Limb (tissue), 2 donors: ENCODE measurements around the gene HLCS.
A peak's percentile ranks its signal among the peaks of the same experiment; 100 is the strongest.

Source experiments
- DNase-seq, 2 donors: peaks; one replicate each; pipeline ENCODE4 v3.0.0-alpha.2; 2016; ENCODE audit errors: extremely low spot score in 2 of 2

The HLCS gene

DNA sequence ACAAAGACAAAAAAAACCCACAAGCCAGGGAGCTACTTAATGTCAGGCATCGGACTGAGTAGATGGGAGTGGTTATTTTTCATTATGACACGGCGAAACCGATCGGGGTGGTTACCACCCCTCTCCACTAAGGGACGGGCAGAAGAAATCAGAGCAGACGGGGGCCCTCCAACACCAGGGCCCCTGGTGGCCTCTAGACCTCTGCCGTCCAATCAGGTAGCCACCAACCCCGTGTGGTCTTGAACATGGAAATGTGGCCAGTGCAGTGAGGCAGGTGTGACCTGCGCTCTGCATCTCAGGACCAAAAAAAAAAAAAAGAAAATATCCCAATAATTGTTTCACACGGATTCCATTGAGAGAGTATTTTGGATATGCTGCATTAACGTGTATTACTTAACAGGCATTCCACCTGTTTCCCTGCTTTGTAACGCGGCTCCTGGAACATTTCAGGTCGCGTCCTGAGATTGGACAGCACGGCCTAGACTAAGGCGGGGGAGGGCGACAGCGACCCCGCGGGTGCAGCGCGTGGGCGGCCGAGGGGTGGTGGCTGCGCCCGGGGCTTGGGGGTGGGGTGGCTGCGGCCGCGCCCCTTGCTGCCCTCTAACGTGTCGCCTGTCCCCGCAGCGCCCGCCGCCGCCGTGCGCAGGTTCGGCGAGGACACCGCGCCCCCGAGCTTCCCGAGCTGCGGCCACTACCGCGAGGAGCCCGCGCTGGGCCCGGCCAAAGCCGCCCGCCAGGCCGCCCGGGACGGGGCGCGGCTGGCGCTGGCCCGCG lies 219.2 kb downstream of the HLCS start:
- DNase-seq: peak in 1 of 2 donors; percentile 62

DNA sequence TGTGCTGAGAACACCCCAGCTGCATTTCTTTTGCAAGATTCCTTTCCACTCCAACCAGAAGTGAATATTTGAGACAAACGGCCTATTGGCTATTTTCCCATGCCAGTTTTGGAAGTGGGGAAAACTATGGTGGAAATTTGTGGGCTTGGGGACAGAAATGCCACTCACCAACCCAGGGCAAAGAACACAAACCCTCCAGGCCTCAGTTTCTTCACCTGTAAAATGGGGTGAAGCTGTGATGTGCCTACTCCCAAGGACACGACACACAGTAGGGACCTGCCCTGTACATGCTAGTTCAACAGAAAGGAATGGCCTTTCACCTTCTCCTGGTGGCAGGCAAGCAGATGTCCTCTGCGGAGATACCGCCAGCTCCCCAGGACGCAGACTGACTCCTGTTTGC lies 221.0 kb downstream of the HLCS start:
- no peak for DNase-seq

DNA sequence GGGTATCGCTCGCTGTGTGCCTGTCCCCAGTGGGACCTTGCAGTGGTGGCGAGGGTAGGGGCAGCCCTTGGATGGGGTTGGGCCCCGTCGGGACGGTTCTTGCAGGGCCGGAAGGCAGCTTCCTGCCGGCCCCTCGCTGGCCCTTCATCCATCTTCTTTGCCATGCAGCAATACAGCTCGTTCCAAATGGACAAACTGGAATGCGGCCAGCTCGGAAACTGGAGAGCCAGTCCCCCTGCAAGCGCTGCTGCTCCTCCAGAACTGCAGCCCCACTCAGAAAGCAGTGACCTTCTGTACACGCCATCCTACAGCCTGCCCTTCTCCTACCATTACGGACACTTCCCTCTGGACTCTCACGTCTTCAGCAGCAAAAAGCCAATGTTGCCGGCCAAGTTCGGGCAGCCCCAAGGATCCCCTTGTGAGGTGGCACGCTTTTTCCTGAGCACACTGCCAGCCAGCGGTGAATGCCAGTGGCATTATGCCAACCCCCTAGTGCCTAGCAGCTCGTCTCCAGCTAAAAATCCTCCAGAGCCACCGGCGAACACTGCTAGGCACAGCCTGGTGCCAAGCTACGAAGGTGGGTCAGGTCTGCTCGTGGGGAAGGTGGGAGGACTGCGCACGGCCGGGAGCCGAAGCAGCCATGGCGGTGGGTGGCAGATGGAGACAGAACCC lies 221.8 kb downstream of the HLCS start:
- peak in 1 of 2 donors; percentile 69 for DNase-seq

DNA sequence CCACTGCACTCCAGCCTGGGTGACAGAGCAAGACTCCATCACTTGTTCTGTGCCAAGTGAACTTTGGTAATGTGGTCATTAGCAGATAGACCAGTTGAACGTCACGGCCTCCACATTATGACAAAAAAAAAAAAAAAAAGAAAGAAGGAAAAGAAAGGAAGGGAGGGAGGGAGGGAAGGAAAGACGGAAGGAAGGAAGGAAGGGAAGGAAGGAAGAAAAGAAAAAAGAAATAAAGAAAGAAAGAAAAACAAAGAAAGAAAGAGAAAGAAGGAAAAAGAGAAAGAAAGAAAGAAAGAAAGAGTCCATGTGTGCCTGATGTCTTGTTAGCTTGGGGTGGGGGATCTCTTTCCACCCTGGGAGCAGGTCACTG lies 222.3 kb downstream of the HLCS start:
- no peak for DNase-seq

DNA sequence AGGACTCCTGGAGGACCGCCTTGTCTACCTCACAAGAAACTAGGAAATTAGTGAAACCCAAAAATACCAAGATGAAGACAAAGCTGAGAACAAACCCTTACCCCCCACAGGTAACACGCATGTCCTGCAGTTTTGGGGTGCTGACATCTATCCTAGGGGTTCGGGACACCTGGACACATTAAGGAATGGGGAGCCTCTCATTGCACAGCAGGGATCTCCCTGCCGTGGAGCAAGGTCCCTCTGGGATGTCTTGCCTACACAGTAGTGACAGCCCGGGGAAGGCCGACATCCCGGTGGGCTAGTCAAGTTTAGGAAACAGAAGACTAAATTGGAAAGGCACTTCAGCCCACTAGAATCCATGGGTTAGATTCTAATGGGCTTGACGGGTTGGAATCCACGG lies 223.0 kb downstream of the HLCS start:
- no peak for DNase-seq

DNA sequence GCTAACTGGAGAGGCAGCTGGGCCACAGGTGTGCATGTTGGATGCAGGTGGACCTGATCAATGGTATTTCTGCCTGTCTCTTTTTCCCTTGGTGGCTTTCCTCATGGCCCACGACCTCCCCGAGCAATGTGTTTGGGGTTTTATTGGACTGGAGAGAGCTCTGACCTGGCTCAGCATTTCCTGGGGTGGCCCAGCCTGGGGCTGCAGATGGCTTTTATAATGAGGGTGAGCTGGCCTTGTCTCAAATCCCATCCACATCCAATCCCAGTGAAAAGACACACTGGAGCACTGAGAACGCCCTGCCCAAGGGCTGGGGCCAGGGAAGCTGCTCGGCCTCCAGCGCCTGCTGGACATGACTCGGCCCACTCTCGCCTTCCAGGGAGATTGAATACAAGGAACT lies 223.5 kb downstream of the HLCS start:
- DNase-seq: no peak

DNA sequence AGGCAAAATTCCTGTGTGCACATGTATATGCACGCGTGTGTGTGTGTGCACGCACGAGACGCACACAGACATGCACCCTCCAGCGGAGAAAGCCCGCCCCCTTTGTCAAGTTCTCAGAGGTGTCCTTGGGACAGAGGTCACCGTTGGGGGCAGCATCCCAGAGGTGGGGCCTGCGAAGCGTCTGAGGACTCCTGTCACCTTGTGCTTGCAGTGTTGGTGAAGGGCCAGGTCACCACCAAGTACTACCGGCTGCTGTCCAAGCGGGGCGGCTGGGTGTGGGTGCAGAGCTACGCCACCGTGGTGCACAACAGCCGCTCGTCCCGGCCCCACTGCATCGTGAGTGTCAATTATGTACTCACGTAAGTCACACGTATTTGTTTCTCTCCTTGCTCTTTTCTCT lies 225.0 kb downstream of the HLCS start:
- no peak for DNase-seq

DNA sequence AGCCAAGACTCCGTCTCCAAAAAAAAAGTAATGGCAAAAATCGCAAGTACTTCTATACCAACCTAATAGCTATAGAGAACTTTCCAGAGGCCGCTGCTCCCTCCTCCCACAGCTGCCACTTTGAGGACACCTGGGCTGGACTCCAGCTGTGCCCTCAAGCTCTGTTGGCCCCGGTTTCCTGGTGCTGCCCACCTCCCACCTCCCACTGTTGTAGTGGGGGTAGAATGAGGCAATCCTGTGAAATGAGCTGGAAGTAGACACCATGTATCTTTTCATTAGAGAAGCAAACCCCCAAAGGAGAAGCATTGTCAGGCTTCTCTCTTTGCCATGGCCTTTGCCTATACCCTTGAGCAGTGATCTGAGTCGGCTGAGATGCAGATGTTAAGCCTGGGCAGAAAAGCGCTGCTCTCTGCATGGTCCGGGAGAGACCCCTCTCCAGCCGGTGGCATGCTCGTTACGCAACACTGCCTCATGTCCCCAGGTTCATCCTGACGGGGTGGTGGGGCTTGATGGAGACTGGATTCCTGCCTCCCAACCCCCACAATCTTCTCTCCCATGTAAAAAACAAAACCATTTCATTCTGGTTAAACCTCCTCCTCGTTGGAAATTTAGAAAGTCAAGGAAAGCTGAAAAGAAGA lies 227.9 kb downstream of the HLCS start:
- no peak for DNase-seq

DNA sequence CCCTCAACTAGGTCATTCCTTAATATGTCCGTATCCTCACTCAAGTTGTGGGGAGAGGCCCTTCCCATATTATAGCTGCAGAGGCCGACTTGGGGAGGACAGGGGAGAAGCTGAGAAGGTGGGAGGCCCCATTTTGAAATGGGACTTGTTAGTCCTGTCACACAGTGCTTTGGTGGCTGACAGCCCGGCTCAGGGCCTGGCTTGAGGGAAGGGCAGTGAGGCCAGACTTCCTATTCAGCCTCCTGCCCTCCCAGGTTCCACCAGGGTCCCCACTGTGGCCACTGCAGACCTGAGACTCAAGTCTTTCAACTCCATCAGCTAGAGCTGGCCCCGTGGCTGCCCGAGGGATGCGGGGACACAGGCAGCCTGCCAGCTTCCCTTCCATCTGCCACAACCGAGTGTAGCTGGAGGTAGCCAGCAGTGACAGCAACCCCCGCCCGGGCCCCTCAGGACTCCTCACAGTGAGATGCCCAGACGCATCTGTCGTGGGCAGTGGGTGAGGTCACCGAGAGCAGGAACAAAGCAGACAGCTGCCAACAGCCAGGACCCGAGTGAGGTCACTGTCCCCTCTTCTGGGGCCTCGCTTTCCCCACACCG lies 230.6 kb downstream of the HLCS start:
- DNase-seq: no peak

DNA sequence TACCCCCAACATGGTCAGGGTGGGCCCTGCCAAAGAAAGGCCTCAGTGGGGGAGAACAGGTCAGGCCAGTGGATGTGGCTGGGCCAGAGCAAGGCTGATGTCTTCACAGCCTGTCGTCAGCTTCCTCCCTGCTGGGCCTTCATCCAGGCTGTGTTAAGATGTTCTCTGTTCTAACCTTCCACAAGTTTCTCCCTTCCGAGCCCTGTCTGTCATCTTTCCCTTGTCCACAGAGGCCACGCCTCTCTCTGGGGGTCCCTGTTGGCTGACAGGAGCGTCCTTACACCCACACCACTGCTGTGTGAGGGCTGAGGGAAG lies 231.3 kb downstream of the HLCS start:
- DNase-seq: no peak

DNA sequence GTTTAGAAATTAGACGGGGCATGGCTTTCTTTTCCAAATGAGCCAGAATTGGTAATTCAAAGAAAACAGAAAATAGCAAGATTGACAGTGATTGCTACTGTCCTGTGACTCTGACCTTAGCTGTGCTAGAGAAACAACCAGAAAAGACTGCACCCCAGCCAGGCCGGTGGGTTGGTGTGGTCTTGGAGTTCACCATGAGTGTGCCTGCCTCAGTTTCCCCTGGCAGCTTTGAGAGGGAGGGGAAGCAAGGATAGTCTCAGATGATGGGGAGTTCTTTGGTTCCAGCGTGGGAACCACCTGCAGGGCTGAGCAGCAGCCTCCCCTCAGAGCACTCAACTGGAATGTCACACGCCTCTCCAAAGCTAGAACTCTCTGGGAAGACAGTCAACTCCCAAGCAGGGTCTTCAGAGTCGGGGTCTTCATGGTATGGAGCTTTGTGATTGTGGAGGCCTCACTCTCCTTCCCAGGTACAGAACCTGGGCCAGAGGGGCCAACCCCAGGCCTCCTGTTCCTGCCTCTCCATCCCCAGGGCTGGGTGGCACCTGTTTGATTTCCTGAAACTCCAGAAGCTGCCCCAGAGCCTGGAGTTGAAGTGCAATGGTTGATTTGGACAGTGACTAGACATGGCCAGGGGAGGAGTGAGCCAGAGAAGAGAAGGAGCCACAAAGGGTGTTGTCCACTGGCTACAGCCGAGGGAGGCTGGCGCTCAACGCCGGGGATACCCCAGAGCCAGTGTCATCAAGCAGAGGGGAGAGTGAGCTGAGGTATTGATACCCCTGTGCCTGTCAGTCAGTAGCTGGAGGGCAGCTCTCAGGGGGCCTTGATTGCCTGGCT lies 231.9 kb downstream of the HLCS start:
- no peak for DNase-seq

DNA sequence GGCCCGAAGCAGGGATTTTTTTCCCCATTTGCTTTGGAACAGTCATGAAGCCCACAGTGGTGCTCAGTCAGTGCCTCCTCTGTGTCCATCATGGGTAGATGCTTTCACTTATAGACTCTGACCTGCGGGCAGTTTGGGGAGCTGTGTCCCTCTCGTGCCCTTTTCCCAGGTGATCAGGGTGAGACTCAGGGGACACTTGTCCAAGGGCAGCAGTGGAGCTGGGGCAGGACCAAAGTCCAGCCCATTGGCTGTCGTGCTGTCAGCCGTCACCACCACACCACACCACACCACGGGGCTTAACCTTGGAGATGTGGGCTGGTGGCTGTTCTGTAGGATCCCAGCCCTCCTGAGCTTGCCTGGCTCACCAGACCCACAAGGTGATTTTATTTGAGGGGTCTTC lies 232.6 kb downstream of the HLCS start:
- no peak for DNase-seq

DNA sequence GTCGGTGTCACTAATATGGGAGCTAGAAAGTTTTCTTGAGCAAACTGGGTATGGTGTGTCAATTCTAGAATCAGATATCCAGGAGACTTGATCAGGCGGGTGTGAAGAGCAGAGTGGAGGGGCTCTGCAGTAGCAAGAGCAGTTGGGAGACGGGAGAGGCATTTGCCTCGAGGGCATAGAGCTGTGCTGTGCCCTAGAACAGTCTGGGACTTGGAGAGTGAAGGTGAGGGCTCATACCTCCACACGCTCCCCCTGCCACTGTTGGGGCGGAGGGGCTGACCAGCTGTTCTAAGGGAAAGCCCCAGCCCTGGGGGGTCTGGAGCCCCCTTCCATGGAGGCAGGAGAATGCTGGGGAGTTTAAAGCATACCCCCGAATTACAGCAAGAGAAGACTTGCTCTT lies 233.7 kb downstream of the HLCS start:
- DNase-seq: no peak

DNA sequence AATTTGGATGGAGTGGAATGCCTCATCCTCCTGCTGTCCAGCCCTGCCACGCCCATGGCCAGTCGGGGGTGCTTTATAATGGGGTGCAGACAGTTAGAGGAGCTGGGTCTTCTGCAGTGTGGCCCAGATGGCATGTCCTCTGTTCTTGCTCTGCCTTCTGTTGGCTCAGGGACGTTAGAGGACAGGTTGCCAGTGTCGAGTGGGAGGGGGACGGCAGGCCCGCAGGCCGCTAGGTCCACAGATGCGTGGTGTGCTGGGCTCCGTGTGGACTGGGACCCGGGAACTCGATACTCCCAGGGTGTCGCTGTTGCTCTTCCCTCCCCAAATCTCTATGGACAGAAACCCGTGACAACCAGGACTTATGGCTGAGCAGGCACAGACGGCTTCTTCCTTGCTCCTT lies 234.3 kb downstream of the HLCS start:
- no peak for DNase-seq

DNA sequence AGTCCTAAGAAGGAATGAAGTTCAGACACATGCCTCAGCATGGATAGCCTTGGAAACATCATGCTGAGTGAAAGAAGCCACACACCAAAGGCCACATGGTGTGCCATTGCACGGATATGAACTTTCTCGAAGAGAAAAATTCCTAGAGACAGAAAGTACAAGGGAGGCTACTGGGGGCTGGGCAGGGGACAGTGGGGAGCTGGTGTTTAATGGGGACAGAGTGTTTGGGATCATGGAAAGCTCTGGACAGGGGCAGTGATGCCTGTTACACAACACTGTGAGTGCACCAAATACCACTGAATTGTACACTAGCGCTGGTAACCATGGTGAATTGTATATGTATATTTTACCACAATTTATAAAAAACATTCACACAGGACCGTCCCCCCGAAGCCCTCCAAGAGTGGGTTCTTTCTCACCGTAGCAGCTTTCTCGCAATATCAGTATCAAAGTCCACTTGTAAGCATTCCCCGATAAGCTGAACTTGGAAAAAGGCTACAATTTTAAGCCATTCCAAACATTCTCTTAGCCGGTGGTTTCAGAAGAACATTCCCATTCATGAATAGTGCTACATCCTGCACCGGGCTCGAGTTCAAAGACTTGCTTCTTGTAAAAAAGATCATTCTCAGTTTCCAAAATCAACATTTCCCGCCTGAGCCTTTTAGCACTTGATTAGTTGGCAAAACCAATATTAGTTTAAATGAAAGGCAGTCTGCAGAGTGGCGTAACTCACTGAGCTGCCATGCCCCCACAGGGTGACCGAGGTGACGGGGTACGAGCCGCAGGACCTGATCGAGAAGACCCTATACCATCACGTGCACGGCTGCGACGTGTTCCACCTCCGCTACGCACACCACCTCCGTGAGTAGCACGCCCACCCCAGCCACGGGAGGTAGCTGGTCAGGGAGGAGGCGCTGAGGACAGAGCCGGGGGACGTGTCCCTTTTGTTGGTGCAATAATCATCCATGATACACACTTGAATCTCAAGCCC lies 235.9 kb downstream of the HLCS start:
- DNase-seq: no peak

DNA sequence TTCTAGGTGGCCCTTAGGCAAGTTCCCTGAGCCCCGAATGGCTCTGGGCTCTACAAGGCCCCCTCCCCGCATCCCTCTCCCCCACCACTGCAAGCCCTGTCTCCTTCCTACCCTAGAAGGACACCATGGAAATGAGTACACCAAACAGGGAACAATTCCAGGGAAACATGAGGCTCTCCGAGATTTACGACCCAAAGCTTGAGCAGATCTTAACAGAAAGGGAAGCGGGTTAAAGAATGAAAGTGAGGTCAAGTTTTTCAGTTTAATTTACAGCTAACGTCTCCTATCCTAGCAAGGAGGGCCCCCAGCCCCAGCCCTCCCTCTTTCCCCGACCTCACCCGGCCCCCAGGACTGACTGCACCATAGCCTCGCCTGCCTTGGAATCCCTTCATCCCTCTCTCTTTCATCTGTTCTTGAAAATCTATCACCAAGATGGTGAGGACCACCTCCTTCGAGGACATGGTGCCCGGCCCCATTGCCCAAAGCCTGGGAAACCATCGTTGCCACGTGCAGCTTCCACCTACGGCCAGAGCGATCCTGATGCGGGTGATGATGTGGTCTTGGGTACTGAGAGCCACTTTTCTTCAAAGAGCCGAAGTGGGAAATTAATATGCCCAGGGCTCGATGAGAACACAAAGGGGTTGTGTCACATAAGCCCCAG lies 237.0 kb downstream of the HLCS start:
- no peak for DNase-seq

DNA sequence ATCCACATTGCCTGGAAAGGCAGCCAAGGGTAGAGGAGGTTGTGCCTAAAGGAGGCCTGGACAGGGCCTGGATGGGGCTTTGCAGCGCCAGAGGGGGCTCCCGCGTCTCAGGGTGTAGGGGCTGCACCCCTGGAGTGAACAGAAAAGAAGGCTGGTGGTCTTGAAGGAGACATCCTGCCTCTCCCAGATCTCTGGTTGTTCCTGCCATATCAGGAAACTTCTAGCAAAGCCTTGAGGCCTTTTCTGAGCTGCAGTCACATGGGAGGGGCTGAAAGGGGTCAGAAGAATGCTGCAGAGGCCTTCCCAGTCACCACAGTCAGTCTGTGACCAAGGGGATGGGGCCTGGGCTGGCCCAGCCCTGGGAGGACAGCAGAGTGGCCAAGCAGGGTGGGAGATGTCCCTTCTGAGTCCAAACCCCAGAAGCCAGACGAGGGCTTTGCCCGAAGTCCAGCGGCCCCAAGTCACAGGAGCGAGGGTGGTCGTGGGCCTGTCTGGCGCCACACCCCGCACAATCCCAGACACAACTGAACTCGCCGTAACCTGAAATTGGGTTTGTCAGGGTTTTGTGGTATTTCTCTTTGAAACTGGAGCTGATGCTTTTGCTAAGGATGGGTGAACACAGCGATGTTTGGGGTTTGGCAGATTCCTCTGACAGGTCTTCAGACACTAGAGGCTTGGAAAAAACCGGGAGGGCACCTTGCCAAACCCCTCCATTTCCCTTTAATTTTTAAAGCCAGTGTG lies 237.9 kb downstream of the HLCS start:
- DNase-seq: no peak

DNA sequence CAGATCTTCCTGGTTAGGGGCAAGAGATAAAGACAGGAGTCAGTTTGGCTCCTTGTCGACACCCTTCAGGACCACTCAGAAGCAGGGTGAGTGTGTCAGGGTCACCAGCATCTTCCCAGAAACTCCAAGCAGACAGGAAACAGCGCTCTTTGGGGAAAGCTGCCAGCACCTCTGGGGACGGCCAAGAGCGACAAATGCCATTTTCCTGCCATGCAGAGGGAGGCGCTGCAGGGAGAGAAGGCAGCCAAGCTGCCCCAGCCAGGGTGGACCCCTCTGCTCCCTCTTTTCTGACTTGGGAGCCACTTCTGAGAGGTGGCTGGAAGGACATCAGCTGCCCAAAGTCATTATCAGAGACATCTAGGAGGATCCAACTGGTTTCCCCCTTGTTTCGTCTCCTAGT lies 238.6 kb downstream of the HLCS start:
- no peak for DNase-seq

DNA sequence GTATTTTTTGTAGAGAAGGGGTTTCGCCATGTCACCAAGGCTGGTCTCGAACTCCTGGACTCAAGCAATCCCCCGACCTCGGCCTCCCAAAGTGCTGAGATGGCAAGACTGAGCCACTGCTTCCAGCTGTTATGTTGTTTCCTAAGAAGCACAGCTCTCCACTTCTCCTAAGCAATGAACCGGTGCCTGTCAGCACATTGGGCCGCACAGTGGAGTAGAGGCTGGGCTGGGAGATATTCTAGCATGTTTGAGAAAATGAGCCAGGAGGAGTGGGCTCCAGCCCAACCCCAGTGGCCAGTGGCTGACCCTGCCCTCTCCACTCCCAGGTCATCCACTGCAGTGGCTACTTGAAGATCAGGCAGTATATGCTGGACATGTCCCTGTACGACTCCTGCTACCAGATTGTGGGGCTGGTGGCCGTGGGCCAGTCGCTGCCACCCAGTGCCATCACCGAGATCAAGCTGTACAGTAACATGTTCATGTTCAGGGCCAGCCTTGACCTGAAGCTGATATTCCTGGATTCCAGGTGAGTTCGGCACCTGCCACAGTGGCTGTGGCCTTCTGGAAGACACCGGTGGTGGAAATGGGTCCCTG lies 240.6 kb downstream of the HLCS start:
- no peak for DNase-seq
